HepG2 (cell line): ENCODE results near the gene ZNF563. TPM values are rescaled to one million over a fixed set of nuclear protein-coding genes. Genes with fewer than 3 reads are reported as not detected.

ENCODE experiments used
- ATF7-NPFF ChIP-seq: sonication (generic); formaldehyde crosslinking; IDR thresholded peaks from 2 replicates; pipeline ENCODE4 v1.8.1; 2023; ENCODE audit warnings: mild to moderate bottlenecking, low read depth, missing genetic modification reagents, moderate library complexity
- CBFB ChIP-seq: sonication (generic); formaldehyde crosslinking; IDR thresholded peaks from 2 replicates; pipeline ENCODE4 v1.4.0; 2020; ENCODE audit warnings: missing genetic modification reagents
- HMG20B ChIP-seq: conservative IDR thresholded peaks from 2 replicates; pipeline ENCODE4 v1.6.1; 2016; ENCODE audit warnings: missing genetic modification reagents, missing compliant biosample characterization
- KLF16 ChIP-seq, 2 experiments: sonication (generic) in 1 of 2; formaldehyde crosslinking in 1 of 2; IDR thresholded peaks; 2 replicates each; pipeline versions ENCODE4 v1.6.1 to v1.8.0; 2016 to 2023; ENCODE audit warnings: missing genetic modification reagents in 2 of 2, missing compliant biosample characterization in 1 of 2
- MTF2 ChIP-seq: sonication (generic); formaldehyde crosslinking; IDR thresholded peaks from 2 replicates; pipeline ENCODE4 v1.5.0; 2020; ENCODE audit warnings: missing genetic modification reagents, borderline replicate concordance
- POLR2A ChIP-seq, 2 experiments: IDR thresholded peaks; 2 replicates each; pipeline ENCODE4 v1.6.1; 2011; ENCODE audit warnings: low read depth in 2 of 2, low read length in 2 of 2, mild to moderate bottlenecking in 1 of 2, moderate library complexity in 1 of 2; ENCODE audit not compliant: insufficient read depth in 1 of 2
- RBM22 ChIP-seq: fragments of 200-400 bp; formaldehyde crosslinking; optimal IDR thresholded peaks from 2 replicates; pipeline ENCODE3; 2017; ENCODE audit warnings: mild to moderate bottlenecking, low read length, moderate library complexity
- SIN3B ChIP-seq: fragments of 150-350 bp; IDR thresholded peaks from 2 replicates; pipeline ENCODE4 v1.6.1; 2014; ENCODE audit warnings: low read length
- TP53 ChIP-seq: sonication (generic); formaldehyde crosslinking; conservative IDR thresholded peaks from 2 replicates; pipeline ENCODE4 v1.4.0; 2020; ENCODE audit warnings: missing genetic modification reagents
- YY1 ChIP-seq: IDR thresholded peaks from 2 replicates; pipeline ENCODE4 v1.6.1; 2011; ENCODE audit warnings: low read length, low read depth, moderate library complexity, mild to moderate bottlenecking; ENCODE audit not compliant: insufficient read depth, insufficient replicate concordance
- ZHX2 ChIP-seq, 2 experiments: sonication (generic) in 1 of 2; formaldehyde crosslinking in 1 of 2; IDR thresholded peaks; 2 replicates each; pipeline versions ENCODE4 v1.6.1 to v1.9.0; 2014 to 2022; ENCODE audit warnings: antibody characterized with exemption in 1 of 2, borderline replicate concordance in 1 of 2, inconsistent platforms in 1 of 2, low read depth in 1 of 2, missing genetic modification reagents in 1 of 2
- ZNF264 ChIP-seq: sonication (generic); formaldehyde crosslinking; IDR thresholded peaks from 2 replicates; pipeline ENCODE4 v1.4.0; 2020; ENCODE audit warnings: missing genetic modification reagents
- ZNF333 ChIP-seq: sonication (generic); formaldehyde crosslinking; IDR thresholded peaks from 2 replicates; pipeline ENCODE4 v1.4.0; 2020; ENCODE audit warnings: mild to moderate bottlenecking, missing genetic modification reagents, borderline replicate concordance
- ZNF34 ChIP-seq: sonication (generic); formaldehyde crosslinking; IDR thresholded peaks from 2 replicates; pipeline ENCODE4 v1.4.0; 2020; ENCODE audit warnings: mild to moderate bottlenecking, missing genetic modification reagents, borderline replicate concordance
- ZNF687 ChIP-seq: sonication (generic); formaldehyde crosslinking; IDR thresholded peaks from 2 replicates; pipeline ENCODE4 v1.5.1; 2020; ENCODE audit warnings: mild to moderate bottlenecking, missing genetic modification reagents, moderate library complexity
- ZNF780A ChIP-seq: sonication (generic); formaldehyde crosslinking; IDR thresholded peaks from 2 replicates; pipeline ENCODE4 v1.8.0; 2022; ENCODE audit warnings: mild to moderate bottlenecking, missing genetic modification reagents, moderate library complexity
- ZNF784 ChIP-seq: sonication (generic); formaldehyde crosslinking; IDR thresholded peaks from 2 replicates; pipeline ENCODE4 v1.5.1; 2020; ENCODE audit warnings: missing genetic modification reagents, mild to moderate bottlenecking, borderline replicate concordance
- ZSCAN5A ChIP-seq: sonication (generic); formaldehyde crosslinking; IDR thresholded peaks from 2 replicates; pipeline ENCODE4 v1.8.0; 2022; ENCODE audit warnings: mild to moderate bottlenecking, missing genetic modification reagents, borderline replicate concordance
- polyA plus RNA-seq, 8 experiments: library from polyadenylated mRNA; depleted of rRNA in 3 of 8; stranded (reverse) in 7 of 8; unstranded in 1 of 8; fragments of >200 nt; fragmentation: Illumina TruSeq in 4 of 8; extraction: Trizol in 4 of 8; gene quantifications; 2 replicates each; pipeline versions ENCODE4 v1.2.1 to v1.2.3, GENCODE V29; 2011 to 2016; ENCODE audit warnings: low read depth in 4 of 8, missing spikeins in 1 of 8, mixed read lengths in 1 of 8; ENCODE audit not compliant: insufficient read depth in 1 of 8
- total RNA-seq, 5 experiments: library from RNA; depleted of rRNA; stranded (reverse); fragments of >200 nt; fragmentation: Illumina TruSeq; extraction: Trizol; gene quantifications; 2 replicates each; pipeline ENCODE4 v1.2.3, GENCODE V29; 2016; ENCODE audit warnings: low read depth in 1 of 5

ZNF563 gene
- total and polyA plus RNA-seq, 2 of the 13 experiments (the other 11 are each of a cell fraction or from before 2014, with no cell fraction given) = 7.5 to 19.5 TPM

GRCh38 chr19:12330340-12330739 lies 3.1 kb downstream of the ZNF563 start (continued):
- TF ChIP-seq ZNF687 (CRISPR knock-in tag) = no peak
- TF ChIP-seq SIN3B = 0 out of 2 replicates have a peak, but pooled peaks have one; percentile 36
- TF ChIP-seq TP53 (CRISPR knock-in tag) = no peak
- TF ChIP-seq YY1 = peak; percentile 12
- peak in 1 of 2 experiments; percentile 63; a peak in 1 of 4 replicates for TF ChIP-seq POLR2A (IDR thresholded peaks at IDR 0.05; ENCODE audit: insufficient read depth in 1 of 2, low read depth in 2 of 2, low read length in 2 of 2)
- no peak for TF ChIP-seq CBFB (CRISPR knock-in tag)
- TF ChIP-seq ZHX2 (IDR thresholded peaks at IDR 0.05; ENCODE audit: low read depth) = no peak
- no peak for TF ChIP-seq ZHX2 (CRISPR knock-in tag; IDR thresholded peaks at IDR 0.05; ENCODE audit: borderline replicate concordance)
- TF ChIP-seq MTF2 = no peak
- no peak for TF ChIP-seq ZSCAN5A (CRISPR knock-in tag)
- TF ChIP-seq ZNF784 (CRISPR knock-in tag) = no peak
- no peak for TF ChIP-seq ZNF333 (CRISPR knock-in tag)
- no peak for TF ChIP-seq ATF7-NPFF (CRISPR knock-in tag)
- TF ChIP-seq ZNF264 (CRISPR knock-in tag) = no peak
- no peak for TF ChIP-seq RBM22
- 0 out of 2 replicates have a peak, but pooled peaks have one; percentile 40 for TF ChIP-seq HMG20B (CRISPR knock-in tag)
- no peak for TF ChIP-seq KLF16 (CRISPR knock-in tag; IDR thresholded peaks at IDR 0.05)
- no peak for TF ChIP-seq ZNF34 (CRISPR knock-in tag)
- no peak for TF ChIP-seq ZNF780A (CRISPR knock-in tag)
